ENCODE data around the gene GNB1.
"Not testable (repeated sequence)": the region's sequence is repeated elsewhere in the genome, so short reads cannot be mapped to it uniquely, and the experiment has no call there.

Gene GNB1

DNA sequence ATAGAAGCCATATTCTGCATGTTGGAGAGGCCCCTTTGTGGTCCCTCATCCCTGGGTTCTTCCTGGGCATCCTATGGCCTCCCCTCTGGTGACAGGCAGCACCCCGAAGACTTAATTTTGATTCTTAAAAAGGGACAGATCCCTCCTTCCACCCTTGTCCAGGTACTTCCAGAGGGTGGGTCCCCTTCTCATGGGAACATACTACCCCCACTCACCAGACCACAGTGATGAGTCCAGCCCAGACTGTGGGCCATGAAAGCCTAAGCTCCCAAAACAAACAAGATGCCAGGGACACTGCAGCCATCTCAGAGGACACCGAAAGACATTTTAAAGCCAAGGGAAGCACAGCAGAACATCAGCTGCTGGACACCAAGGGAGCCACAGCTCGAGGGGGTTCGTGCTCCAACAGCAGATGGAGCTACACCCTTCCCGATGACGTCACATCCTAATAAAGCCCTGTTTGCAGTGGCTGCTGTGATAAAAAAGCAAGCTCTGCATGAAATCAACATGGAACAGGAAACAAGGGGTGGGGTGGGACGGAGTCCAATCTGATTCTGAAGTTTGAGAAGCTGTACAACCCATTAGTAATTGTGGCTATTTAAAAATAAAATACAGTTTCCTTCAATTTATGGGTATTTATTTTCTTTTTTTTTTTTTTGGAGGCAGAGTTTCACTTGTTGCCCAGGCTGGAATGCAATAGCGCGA, 32.4 kb downstream of the GNB1 start:
- peak; percentile 77 for DNase-seq (ENCODE audit: low read depth)

GRCh38 chr1:1857096-1857703, 33.7 kb downstream of the GNB1 start:
- no peak for DNase-seq (ENCODE audit: low read depth)

GRCh38 chr1:1856161-1856560, 34.7 kb downstream of the GNB1 start:
- not testable (repeated sequence) for DNase-seq (ENCODE audit: low read depth)

GRCh38 chr1:1853593-1854257, 37.2 kb downstream of the GNB1 start:
- DNase-seq (ENCODE audit: low read depth): no peak

- no peak for DNase-seq (ENCODE audit: low read depth)
These were observed 38.1 kb downstream of the GNB1 start for GRCh38 chr1:1852619-1853414.

- DNase-seq (ENCODE audit: low read depth): no peak
These were observed 43.0 kb downstream of the GNB1 start for GRCh38 chr1:1847890-1848289.

- no peak for DNase-seq (ENCODE audit: low read depth)
These were observed 43.6 kb downstream of the GNB1 start for GRCh38 chr1:1847061-1847850.

DNA sequence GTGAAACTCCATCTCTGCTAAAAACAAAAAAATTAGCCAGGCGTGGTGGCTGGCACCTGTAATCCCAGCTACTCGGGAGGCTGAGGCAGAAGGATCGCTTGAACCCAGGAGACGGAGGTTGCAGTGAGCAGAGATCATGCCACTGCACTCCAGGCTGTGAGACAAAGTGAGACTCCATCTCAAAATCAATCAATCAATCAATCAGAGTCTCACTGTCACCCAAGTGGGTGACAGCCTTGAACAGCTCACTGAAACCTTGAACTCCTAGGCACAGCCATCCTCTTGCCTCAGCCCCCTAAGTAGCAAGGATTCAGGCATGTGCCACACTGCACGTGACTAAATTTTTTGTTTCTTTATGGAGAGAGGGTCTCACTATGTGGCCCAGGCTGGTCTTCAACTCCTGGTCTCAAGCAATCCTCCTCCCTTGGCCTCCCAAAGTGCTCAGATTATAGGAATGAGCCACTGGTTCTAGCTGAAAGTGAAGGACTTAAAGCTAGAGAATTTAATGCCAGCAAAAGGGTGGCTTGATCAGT, 44.4 kb downstream of the GNB1 start:
- DNase-seq (ENCODE audit: low read depth): no peak

DNA sequence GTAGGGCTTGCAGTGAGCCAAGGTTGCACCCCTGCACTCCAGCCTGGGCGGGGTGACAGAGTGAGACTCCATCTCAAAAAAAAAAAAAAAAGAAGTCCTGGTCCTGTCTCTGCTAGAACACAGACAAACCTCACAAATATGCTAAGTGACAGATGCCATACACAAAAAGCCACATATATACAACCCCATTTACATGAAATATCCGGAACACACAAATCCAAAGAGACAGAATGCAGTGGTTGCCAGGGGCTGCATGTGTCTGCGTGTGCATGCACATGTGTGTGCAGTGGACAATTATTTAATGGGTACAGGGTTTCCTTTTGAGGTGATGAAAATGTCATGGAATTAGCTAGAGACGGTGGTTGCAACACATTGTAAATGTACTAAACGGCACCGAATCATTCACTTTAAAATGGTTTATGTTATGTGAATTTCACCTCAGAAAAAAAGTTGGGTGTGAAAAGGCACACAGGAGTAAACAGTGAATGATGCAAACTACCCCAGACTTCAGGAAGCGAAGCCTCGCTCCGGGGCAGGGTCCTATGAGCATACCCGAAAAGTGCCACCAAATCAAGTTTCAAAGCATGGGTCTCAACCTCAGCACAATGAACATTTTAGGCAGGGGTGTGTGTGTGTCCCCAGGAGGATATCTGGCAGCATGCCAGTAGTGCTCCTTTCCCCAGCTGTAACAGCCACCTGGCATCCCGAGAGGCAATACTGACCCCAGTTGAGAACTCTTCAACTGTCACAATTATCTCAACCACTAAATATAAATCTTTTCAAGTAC, 48.3 kb downstream of the GNB1 start:
- DNase-seq (ENCODE audit: low read depth): no peak

DNA sequence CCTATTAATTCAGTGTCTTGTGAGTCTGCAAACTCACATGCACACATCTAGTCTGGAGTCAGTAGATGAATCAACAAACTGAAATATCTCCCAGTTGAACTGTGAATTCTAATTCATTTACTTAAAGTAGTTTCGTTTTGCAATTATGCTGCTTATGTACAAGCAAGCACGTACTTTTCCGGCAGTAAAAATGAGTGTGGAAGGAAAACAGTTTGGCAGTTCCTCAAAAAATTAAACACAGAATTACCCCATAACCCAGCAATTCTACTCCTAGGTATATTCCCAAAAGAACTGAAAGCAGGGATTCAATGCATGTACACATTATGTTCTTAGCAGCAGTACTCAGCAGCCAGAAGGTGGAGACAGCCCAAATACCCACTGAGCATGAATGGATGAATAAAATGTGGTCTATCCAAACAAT, 49.3 kb downstream of the GNB1 start:
- no peak for DNase-seq (ENCODE audit: low read depth)

- no peak for DNase-seq (ENCODE audit: low read depth)
These were observed 51.4 kb downstream of the GNB1 start for GRCh38 chr1:1839311-1839965.

DNA sequence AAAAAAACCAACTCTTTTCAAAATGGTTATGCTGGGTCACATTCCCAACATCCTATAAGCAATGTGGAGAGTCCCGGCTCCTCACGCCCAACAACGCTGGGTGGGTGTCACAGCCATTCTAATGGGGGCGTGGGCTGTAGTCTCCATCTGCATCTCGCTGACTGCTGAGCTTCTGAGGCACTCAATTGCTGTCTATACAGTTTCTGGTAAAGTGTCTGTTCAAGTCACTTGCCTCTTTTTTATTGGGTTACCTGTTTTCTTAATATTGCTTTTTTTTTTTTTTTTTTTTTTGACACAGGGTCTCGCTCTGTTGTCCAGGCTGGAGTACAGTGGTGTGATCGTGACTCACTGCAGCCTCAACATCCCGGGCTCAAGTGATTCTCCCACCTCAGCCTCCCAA, 54.8 kb downstream of the GNB1 start:
- DNase-seq (ENCODE audit: low read depth): no peak

DNA sequence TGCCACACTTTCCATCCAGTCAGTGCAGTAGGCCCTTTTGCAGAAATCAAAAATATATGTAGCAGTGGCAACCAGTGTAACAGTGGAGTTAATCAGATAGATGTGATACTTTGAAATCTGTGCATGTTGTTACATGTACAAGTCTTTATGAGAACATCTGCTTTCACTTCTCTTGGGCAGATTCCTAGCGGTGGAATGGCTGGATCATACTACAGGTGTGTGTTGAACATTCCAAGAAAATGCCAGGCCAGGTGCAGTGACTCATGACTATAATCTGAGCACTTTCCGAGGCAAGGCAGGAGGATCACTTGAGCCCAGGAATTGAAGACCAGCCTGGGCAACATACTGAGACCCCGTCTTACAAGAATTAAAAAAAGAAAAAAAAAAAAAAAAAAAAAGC, 55.3 kb downstream of the GNB1 start:
- no peak for DNase-seq (ENCODE audit: low read depth)

DNA sequence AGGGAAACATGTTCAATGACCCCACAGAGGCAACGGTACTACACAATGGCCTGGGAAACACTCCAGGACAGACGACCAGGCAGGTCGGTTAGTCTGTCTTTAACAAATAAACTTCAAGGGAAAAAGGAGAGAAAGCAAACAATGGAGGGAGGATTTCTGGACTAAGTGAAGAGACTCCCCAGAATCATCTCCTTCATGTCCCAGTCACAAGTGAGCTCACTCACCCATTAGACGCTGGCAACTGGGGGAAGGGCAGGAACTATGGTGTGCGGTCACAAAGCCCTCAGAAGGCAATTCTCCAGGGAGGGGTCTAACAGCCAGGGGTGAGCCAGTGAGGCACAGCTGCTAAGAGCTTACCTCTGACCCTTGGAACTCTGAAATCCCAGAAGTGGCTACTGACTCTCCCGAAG, 57.0 kb downstream of the GNB1 start:
- no peak for DNase-seq (ENCODE audit: low read depth)

DNA sequence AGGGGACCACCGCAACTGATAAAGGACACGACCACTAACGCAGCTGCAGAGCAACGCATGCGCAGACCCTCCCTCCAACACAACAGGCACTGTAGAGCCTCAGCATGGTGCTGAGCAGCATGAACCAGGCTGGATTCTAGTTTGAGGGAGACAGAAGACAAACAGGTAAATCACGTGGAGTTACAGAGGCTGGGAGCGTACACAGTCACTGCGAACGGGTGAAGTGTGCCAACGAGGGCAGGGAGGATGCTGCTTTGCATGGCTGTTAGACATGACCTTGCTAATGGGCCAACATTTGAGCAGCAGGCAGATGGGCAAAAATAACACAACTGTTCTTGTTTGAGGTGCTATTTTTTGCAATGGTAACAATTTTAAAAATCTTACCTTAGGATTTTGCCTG, 57.4 kb downstream of the GNB1 start:
- DNase-seq (ENCODE audit: low read depth): no peak

DNA sequence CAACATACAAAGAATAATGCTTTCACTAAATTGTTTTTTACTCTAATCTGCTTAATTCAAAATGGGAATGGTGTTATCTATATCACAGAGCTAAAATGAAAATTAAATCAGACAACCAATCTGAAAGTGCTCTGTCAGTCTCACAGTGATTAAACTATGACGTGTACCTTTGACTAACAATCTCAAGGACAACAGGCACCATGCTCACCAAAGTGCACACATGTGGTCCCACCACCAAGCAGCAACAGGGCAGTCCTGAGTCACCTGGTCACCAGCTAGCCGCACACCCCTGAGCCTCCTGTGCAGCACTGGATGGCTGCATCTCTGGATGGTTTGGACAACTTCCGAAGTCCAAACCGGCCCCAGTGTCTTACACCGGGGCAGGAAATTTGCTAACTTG, 58.1 kb downstream of the GNB1 start:
- DNase-seq (ENCODE audit: low read depth): no peak

DNA sequence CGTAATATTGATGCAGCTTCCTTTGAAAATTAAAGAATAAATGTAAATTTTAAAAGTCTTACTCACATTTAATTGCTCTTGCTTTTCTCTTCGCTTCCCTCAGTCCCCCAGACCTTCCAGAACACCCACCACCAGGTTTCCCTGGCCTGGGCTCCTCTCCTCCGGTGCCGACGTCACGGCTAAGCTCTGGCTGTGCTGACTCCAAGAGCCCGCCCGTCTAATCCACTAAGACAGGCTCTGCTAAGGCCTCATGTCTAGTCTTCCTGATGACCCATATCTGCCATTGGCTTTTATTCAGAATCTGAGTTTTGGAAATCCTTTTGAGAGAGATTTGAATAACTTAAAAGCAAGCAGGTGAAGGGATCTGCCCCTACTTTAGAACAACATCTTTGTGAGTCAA, 58.7 kb downstream of the GNB1 start:
- no peak for DNase-seq (ENCODE audit: low read depth)

DNA sequence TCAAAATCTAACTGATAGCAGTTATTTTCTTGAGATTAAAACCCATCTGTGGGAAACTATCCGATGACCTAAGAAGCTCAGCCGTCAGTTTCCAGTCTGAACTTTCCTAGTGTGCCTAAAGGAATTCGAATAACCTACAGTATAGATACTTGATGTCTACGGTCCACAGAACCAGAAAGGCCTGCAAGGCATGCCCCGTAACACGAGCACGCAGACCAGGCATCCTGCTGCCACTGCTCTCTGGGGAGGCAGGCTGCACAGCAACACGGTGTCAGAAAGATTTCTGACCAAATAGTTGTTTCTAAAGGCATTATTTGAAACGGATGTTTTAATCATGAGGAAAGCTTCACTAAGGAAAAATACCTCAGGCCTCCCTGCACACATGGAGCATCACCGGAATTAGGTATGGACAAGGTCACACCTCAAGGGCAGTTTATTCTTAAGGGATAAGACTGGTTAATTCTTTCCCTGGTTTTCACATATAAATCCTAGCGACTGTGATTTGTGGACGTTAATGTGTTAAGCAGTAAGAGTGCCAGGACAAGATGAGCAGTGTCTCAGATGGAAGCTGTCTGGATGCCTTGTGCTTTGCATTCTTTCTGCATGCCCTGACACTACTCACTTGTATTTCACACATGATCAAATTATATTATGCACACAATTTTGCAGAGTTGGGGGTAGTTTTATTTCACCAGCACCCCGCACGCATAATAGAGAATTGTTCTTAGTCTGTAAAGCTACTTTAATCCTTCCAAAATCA, 63.6 kb downstream of the GNB1 start:
- DNase-seq (ENCODE audit: low read depth): no peak

GRCh38 chr1:1826356-1827088, 64.4 kb downstream of the GNB1 start:
- no peak for DNase-seq (ENCODE audit: low read depth)

Data from CMK (cell line).